Skeletal muscle tissue (tissue), 4 donors: ENCODE results near the gene MPPED1. TPM values are rescaled to one million over a fixed set of nuclear protein-coding genes. Genes with fewer than 3 reads are reported as not detected.

Experiments
- H3K27ac ChIP-seq: one replicate; pipeline ENCODE4 v1.7.0; 2013; ENCODE audit warnings: mild to moderate bottlenecking, low read depth, low read length, inconsistent platforms
- H3K27me3 ChIP-seq, 3 donors: one replicate each; pipeline ENCODE4 v1.7.0; 2013; ENCODE audit warnings: low read length in 3 of 3; ENCODE audit not compliant: control insufficient read depth in 3 of 3, insufficient read depth in 3 of 3
- H3K36me3 ChIP-seq, 3 donors: one replicate each; pipeline ENCODE4 v1.7.0; 2013; ENCODE audit warnings: low read length in 3 of 3; ENCODE audit not compliant: control insufficient read depth in 3 of 3, insufficient read depth in 3 of 3
- H3K4me1 ChIP-seq, 3 donors: one replicate each; pipeline ENCODE4 v1.7.0; 2013; ENCODE audit warnings: low read length in 3 of 3, mild to moderate bottlenecking in 3 of 3; ENCODE audit not compliant: control insufficient read depth in 3 of 3, insufficient read depth in 3 of 3
- H3K4me3 ChIP-seq, 3 donors: one replicate each; pipeline ENCODE4 v1.7.0; 2013; ENCODE audit warnings: low read length in 3 of 3
- H3K9ac ChIP-seq, 3 donors: one replicate each; pipeline ENCODE4 v1.7.0; 2013; ENCODE audit warnings: low read length in 3 of 3, mild to moderate bottlenecking in 3 of 3, moderate library complexity in 2 of 3, low read depth in 1 of 3
- H3K9me3 ChIP-seq, 3 donors: one replicate each; pipeline ENCODE4 v1.7.0; 2013; ENCODE audit warnings: low read length in 3 of 3; ENCODE audit not compliant: control insufficient read depth in 3 of 3
- total RNA-seq: library from RNA; depleted of rRNA; stranded (reverse); fragments of >200 nt; gene quantifications from one replicate; pipeline ENCODE4 v1.2.3, GENCODE V29; 2014
- donor health status: Osteomylitis.

MPPED1 gene
- total RNA-seq, 1 donor from 2014 or later = under 0.01 TPM

DNA sequence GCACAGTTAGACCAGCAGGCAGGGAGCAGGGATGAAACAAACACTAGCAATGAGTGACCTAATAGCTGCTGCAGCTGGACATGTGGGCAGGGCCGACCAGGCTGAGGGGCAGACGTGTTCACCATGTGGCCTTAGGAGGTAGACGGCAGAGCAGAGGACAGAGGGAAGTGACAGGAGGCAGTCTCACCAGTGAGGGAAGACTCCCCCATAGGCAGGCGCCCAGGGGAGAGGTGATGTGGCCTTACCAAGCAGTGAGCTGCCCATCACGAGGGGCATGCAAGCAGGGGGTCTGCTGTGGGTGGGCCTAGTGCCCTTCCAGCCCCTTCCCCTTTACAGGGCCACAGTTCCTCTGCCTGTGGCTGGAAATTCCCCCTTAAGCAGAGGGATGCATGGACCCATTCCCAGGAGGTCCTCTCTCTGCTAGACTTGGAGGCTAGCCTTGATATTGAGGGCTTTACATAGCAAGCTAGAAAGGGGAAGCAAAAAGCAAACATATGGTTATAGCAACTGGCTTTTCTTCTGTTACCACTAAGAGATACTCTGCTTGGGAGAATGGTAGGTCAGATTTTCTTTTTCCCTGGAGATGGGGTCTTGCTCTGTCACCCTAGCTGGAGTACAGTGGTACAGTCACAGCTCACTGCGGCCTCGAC is 67.6 kb downstream of the MPPED1 start:
- Histone ChIP-seq H3K27ac (no peak overlapping the region), H3K9ac (no peak overlapping the region), H3K4me3 (no peak overlapping the region), H3K4me1 (no peaks in the 10 kb centered on the region), H3K36me3 (no peaks in the 10 kb centered on the region), H3K27me3 (peaks cover 10 to 43% (median 30%) of the 10 kb centered on the region in 3 donors), H3K9me3 (no peaks in the 10 kb centered on the region)

DNA sequence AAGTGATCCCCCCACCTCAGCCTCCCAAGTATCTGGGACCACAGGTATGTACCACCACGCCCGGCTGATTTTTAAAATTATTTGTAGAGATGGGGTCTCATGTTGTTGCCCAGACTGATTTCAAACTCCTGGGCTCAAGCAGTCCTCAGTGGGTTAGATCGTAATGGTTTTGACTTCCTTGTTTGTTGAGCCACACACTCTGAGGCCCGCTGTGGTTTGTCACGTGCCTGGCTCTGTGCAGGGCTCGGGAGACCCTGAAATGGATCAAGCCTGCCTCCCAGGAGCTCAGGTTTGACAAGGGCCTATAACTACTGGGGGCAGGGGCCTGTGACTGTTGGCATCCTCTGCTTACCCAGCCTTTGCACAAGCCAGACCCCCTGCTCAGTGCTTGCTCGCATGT is 68.1 kb downstream of the MPPED1 start:
- Histone ChIP-seq H3K4me1 (no peaks in the 10 kb centered on the region), H3K9me3 (no peaks in the 10 kb centered on the region), H3K36me3 (no peaks in the 10 kb centered on the region), H3K4me3 (no peak overlapping the region), H3K27me3 (peaks cover 14 to 43% (median 32%) of the 10 kb centered on the region in 3 donors), H3K9ac (no peak overlapping the region), H3K27ac (no peak overlapping the region)

DNA sequence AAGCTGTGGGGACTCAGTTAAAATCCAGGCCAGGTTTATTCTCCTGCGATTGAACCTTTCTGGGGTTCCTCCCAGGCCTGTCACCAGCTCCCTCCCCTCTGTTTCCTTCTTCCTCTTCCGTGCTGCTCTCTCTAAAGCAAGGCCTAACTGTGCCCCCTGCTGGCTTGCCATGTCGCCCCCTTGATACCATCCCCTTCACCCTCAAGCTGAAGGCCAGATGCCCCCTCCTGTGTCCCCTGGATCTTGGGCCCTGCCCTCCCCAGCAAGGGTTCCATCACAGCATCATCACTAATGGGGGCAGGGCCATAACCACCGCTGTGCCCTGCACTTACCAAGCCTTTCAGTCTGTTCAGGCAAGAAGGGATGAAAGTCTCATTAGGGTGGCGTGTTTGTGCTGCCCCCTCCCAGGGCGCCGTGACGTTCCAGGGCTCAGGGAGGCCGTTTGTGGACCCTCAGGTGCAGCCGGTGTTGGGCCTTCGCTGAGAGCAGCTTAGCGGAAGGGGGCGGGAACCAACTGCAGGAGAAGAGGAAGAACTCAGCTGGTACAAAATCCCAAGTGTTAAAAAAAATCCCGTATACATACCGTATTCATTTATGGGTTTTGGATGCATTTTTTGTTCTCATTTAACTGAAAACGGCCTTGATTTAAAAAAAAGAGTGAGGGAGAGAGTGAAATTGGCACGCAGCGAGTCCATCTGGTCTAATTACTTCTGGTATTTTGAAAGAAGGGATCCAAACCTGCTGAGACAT is 69.9 kb downstream of the MPPED1 start:
- Histone ChIP-seq H3K4me3 (no peak overlapping the region), H3K4me1 (no peaks in the 10 kb centered on the region), H3K27me3 (peaks cover 20 to 52% (median 45%) of the 10 kb centered on the region in 3 donors)

DNA sequence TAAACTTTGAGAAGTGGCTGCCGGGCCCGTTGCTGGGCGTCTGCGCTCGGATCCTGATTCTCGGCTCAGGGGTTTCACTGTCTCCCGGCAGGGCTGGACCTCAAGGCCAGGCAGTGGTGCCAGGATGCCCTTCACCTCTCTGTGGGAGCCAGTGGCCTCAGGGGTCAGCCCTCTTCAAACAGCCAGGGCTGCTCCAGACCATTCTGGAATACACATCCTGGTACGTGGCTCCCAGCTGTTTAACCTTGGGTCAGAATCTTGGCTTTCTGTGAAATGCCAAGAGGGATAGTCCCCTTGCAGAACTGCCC is 70.5 kb downstream of the MPPED1 start:
- H3K9ac ChIP-seq = no peak overlapping the region
- H3K36me3 ChIP-seq = no peaks in the 10 kb centered on the region
- no peaks in the 10 kb centered on the region for H3K9me3 ChIP-seq
- no peak overlapping the region for H3K4me3 ChIP-seq
- H3K27ac ChIP-seq = no peak overlapping the region
- H3K4me1 ChIP-seq = no peaks in the 10 kb centered on the region
- H3K27me3 ChIP-seq = peaks cover 22 to 52% (median 51%) of the 10 kb centered on the region in 3 donors

More for the DNA sequence above, 69.9 kb downstream of the MPPED1 start:
- Histone ChIP-seq H3K9ac (no peak overlapping the region), H3K27ac (no peak overlapping the region), H3K9me3 (no peaks in the 10 kb centered on the region), H3K36me3 (no peaks in the 10 kb centered on the region)

DNA sequence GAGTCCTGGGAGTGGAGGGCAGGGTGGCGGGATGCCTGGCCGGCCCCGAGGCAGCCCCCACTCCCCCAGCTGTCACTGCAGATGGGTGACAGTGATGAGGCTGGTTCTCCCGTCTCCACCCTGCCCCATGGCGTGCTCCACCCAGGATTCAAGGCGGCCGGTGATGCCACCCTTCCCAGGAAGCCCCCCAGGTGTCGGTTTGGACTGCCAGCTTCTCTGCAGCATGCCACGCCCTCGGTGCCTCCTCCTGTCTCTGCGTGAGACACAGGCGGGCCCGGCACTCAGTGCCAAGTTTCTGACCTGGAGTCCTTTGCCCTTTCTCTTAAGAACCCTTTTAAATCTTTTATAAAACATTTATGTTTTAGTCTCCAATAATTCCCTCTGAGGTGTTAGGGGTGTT is 71.5 kb downstream of the MPPED1 start:
- Histone ChIP-seq H3K4me3 (no peak overlapping the region), H3K27ac (no peak overlapping the region), H3K4me1 (no peaks in the 10 kb centered on the region), H3K9me3 (no peaks in the 10 kb centered on the region), H3K9ac (no peak overlapping the region), H3K27me3 (peaks cover 24 to 62% (median 60%) of the 10 kb centered on the region in 3 donors), H3K36me3 (no peaks in the 10 kb centered on the region)

DNA sequence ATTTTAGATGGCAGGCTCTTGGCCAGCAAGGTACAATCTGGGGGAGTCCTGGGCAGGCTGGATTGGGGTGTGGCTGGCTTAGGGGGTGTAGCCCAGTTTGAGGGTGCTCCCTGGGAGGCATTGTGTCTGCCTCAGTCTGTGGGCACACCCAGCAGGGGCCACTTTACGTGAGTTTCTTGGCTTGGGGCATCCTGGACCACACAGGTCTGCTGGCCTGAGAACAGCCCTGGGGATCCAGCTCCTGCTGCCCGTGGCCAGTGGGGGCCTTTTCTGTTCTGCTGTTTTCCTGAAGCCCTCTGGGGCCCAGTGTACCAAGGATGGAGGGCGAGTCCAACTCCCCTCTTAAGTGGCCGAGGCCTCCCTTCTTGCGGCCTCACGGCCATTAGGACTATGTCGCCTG is 71.9 kb downstream of the MPPED1 start:
- H3K4me3 ChIP-seq = no peak overlapping the region
- no peaks in the 10 kb centered on the region for H3K4me1 ChIP-seq
- peaks cover 24 to 66% (median 62%) of the 10 kb centered on the region in 3 donors for H3K27me3 ChIP-seq
- H3K27ac ChIP-seq = no peak overlapping the region
- no peaks in the 10 kb centered on the region for H3K9me3 ChIP-seq
- H3K36me3 ChIP-seq = no peaks in the 10 kb centered on the region
- H3K9ac ChIP-seq = no peak overlapping the region

DNA sequence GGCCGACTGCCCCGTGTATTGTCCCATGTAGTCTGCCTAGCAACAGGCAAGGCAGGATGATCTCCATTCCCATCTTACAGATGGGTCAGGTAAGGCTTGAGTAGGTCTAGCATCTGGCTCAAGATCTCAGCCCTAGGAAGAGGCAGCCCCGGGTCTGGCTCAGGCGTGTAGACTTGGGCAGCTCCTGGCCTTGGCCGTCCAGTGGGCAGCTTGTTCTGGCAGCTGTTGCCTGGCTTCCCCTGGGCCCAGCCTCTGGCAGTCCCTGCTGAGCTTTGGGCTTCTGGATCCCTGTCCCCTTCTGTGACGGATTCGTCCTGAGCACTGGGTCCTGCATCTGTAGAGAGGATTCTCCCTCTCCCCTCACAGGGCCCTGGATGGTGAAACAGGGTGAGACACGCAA is 72.4 kb downstream of the MPPED1 start:
- no peak overlapping the region for H3K4me3 ChIP-seq
- H3K27me3 ChIP-seq = peaks cover 29 to 68% (median 64%) of the 10 kb centered on the region in 3 donors
- no peak overlapping the region for H3K9ac ChIP-seq

DNA sequence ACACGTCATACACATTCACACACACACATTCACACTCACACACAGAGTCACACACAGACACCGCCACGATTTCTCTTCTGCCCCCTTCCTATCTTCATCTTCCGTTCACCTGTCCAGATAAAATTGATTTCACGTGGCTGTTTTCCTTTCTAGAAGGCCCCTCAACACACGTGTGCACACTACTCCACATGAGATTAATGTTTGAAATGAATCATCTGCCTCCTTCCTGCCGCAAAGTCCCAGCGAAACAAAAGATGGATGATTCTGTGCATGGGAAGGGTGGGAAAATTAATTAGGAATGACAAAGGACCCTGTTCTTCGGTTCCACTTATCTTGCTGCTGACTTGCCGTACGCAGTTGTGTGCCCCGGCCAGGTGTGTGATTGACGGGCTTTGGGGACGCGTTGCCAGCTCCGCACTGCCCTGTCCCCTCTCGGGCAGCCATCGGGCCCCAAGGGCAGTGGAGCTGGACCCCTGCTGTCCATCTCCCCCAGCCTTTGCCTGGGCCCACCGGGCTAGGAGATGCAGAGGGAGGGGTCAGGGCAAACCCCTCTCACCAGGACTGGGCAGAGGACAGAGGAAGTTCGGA is 73.8 kb downstream of the MPPED1 start:
- no peak overlapping the region for H3K9ac ChIP-seq
- H3K27me3 ChIP-seq = peaks cover 29 to 76% (median 67%) of the 10 kb centered on the region in 3 donors
- H3K4me1 ChIP-seq = no peaks in the 10 kb centered on the region
- H3K4me3 ChIP-seq = no peak overlapping the region
- H3K36me3 ChIP-seq = no peaks in the 10 kb centered on the region
- no peak overlapping the region for H3K27ac ChIP-seq
- no peaks in the 10 kb centered on the region for H3K9me3 ChIP-seq

More for the DNA sequence above, 72.4 kb downstream of the MPPED1 start:
- H3K36me3 ChIP-seq = no peaks in the 10 kb centered on the region
- no peak overlapping the region for H3K27ac ChIP-seq
- H3K9me3 ChIP-seq = no peaks in the 10 kb centered on the region
- H3K4me1 ChIP-seq = no peaks in the 10 kb centered on the region

DNA sequence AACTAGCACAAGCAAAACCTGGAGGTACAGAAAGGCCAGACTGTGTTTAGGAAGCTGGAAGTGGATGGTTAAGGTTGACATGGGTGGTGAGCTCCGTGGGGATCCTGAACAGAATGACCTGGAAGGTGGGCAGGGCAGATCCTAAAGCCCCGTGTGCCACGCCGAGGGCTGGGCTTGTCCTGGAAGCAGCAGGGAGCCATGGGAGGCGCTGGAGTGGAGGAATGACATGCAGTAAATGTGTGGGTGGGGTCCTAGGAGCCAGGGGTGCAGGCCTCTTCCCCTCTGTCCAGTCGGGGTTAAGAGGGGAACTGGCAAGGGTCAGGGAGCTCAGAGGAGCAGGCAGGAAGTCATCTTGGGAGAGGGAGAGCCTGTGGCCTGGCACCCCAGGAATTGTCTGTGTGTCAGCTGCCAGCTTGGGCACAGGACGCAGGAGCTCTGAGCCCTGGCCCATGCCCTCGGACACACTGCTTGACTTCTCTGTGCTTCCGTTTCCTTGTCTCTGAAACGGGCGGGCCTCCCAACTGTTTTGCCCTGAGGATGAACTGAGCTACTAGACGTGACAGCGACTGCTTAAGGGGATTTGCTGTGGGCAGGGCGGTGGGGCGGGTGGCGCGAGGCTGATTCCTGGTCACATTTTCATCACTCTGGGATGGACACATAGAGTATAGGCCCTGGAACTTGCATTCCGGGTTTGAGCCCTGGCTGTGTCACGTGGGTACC is 75.7 kb downstream of the MPPED1 start:
- no peak overlapping the region for H3K9ac ChIP-seq
- H3K4me3 ChIP-seq = no peak overlapping the region
- no peaks in the 10 kb centered on the region for H3K4me1 ChIP-seq
- H3K9me3 ChIP-seq = no peaks in the 10 kb centered on the region
- H3K27me3 ChIP-seq = peaks cover 29 to 70% (median 58%) of the 10 kb centered on the region in 3 donors
- no peaks in the 10 kb centered on the region for H3K36me3 ChIP-seq
- H3K27ac ChIP-seq = no peak overlapping the region
